Gastroesophageal sphincter (tissue), 3 donors: Measurements from ENCODE around the gene CTNND2.

Experiments used
- POLR2A ChIP-seq, 2 donors: fragments of 450-650 bp; IDR thresholded peaks; one replicate each; pipeline ENCODE4 v1.6.1; 2017; ENCODE audit warnings: antibody characterized with exemption in 2 of 2, mild to moderate bottlenecking in 2 of 2, moderate library complexity in 1 of 2
- POLR2AphosphoS5 ChIP-seq: sonication (generic); formaldehyde crosslinking; IDR thresholded peaks from one replicate; pipeline ENCODE4 v1.6.1; 2017; ENCODE audit warnings: antibody characterized with exemption
- TF ChIP-seq, protein P1 (sequence below), 4 experiments: fragments of 200-600 bp in 2 of 4; fragments of 450-650 bp in 2 of 4; sonication (generic) in 1 of 4; IDR thresholded peaks; one replicate each; pipeline ENCODE4 v1.5.1; 2017 to 2019; ENCODE audit warnings: antibody characterized with exemption in 4 of 4, mild to moderate bottlenecking in 2 of 4, moderate library complexity in 2 of 4

- TF ChIP-seq, protein P1, sequence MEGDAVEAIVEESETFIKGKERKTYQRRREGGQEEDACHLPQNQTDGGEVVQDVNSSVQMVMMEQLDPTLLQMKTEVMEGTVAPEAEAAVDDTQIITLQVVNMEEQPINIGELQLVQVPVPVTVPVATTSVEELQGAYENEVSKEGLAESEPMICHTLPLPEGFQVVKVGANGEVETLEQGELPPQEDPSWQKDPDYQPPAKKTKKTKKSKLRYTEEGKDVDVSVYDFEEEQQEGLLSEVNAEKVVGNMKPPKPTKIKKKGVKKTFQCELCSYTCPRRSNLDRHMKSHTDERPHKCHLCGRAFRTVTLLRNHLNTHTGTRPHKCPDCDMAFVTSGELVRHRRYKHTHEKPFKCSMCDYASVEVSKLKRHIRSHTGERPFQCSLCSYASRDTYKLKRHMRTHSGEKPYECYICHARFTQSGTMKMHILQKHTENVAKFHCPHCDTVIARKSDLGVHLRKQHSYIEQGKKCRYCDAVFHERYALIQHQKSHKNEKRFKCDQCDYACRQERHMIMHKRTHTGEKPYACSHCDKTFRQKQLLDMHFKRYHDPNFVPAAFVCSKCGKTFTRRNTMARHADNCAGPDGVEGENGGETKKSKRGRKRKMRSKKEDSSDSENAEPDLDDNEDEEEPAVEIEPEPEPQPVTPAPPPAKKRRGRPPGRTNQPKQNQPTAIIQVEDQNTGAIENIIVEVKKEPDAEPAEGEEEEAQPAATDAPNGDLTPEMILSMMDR (IDR thresholded peaks at IDR 0.05): no peak
- no peak for TF ChIP-seq POLR2A (IDR thresholded peaks at IDR 0.05)
- no peak for TF ChIP-seq POLR2AphosphoS5
Measured at GRCh38 chr5:11658376-11658775, 245.9 kb downstream of the CTNND2 start.
